Natural killer cell treated with Interleukin-12 subunit alpha and Interleukin-12 subunit beta and Interleukin-15 and Interleukin-18, amount 100 ng/mL, for 72 hours (primary cell): ENCODE data around the gene GPSM1. TPM values are rescaled to one million over a fixed set of nuclear protein-coding genes. Genes with fewer than 3 reads are reported as not detected.

Source experiments
- ATAC-seq, 2 donors: fragments of 150-1000 bp; cut with Tn5 transposase in 1 of 2; sonication (Bioruptor Pico), chemical (Tn5 transposase) in 1 of 2; 2 replicates each; pipeline ENCODE4 v1.10.0; 2021
- DNase-seq: peaks from one replicate; pipeline ENCODE4 v3.0.0; 2022; ENCODE audit warnings: low spot score
- H3K27ac Mint-ChIP-seq, 2 donors: 1 replicate in 1 of 2; 2 replicates in 1 of 2; pipeline ENCODE4 v1.8.0; 2022; ENCODE audit warnings: mixed read lengths in 2 of 2, mild to moderate bottlenecking in 1 of 2, moderate library complexity in 1 of 2
- H3K27me3 Mint-ChIP-seq, 2 donors: 1 replicate in 1 of 2; 2 replicates in 1 of 2; pipeline ENCODE4 v1.8.0; 2022; ENCODE audit warnings: mixed read lengths in 2 of 2
- H3K36me3 Mint-ChIP-seq: one replicate; pipeline ENCODE4 v1.8.0; 2022; ENCODE audit warnings: mixed read lengths
- H3K4me1 Mint-ChIP-seq, 2 donors: 1 replicate in 1 of 2; 2 replicates in 1 of 2; pipeline ENCODE4 v1.8.0; 2022; ENCODE audit warnings: low read depth in 2 of 2, mixed read lengths in 2 of 2, mild to moderate bottlenecking in 1 of 2
- H3K4me3 Mint-ChIP-seq: one replicate; pipeline ENCODE4 v1.8.0; 2022; ENCODE audit warnings: mixed read lengths
- H3K9me3 Mint-ChIP-seq: 2 replicates; pipeline ENCODE4 v1.8.0; 2022; ENCODE audit warnings: mixed read lengths
- total RNA-seq, 2 donors: library from RNA; stranded (reverse); gene quantifications; one replicate each; pipeline ENCODE4 v1.2.3, GENCODE V29; 2022

The GPSM1 gene
- total RNA-seq, 2 donors from 2014 or later = 1.7 to 2.3 TPM

GRCh38 chr9:136295542-136296433 lies 31.6 kb upstream of the GPSM1 start:
- no peak overlapping the region for H3K27ac Mint-ChIP-seq
- DNase-seq (no peak), ATAC-seq (no peak)
- no peaks in the 10 kb centered on the region for H3K9me3 Mint-ChIP-seq
- H3K4me1 Mint-ChIP-seq = no peaks in the 10 kb centered on the region
- no peaks in the 10 kb centered on the region for H3K36me3 Mint-ChIP-seq
- H3K27me3 Mint-ChIP-seq = no peaks in the 10 kb centered on the region
- H3K4me3 Mint-ChIP-seq = no peak overlapping the region

- no peak overlapping the region for H3K27ac Mint-ChIP-seq
- DNase-seq = no peak
- no peaks in the 10 kb centered on the region for H3K27me3 Mint-ChIP-seq
- no peaks in the 10 kb centered on the region for H3K36me3 Mint-ChIP-seq
- no peaks in the 10 kb centered on the region for H3K9me3 Mint-ChIP-seq
- H3K4me3 Mint-ChIP-seq = no peak overlapping the region
- no peaks in the 10 kb centered on the region for H3K4me1 Mint-ChIP-seq
- no peak for ATAC-seq
Observed at GRCh38 chr9:136296434-136297015, 30.8 kb upstream of the GPSM1 start.

- Mint-ChIP-seq H3K9me3 (no peaks in the 10 kb centered on the region), H3K4me1 (no peaks in the 10 kb centered on the region), H3K27me3 (no peaks in the 10 kb centered on the region), H3K27ac (no peak overlapping the region), H3K36me3 (no peaks in the 10 kb centered on the region), H3K4me3 (no peak overlapping the region)
- ATAC-seq (no peak), DNase-seq (no peak)
Observed at GRCh38 chr9:136297016-136297691, 30.2 kb upstream of the GPSM1 start.

GRCh38 chr9:136297766-136298735 lies 29.3 kb upstream of the GPSM1 start:
- DNase-seq (no peak), ATAC-seq (no peak)
- no peaks in the 10 kb centered on the region for H3K27me3 Mint-ChIP-seq
- H3K4me1 Mint-ChIP-seq = no peaks in the 10 kb centered on the region
- H3K27ac Mint-ChIP-seq = no peak overlapping the region
- H3K9me3 Mint-ChIP-seq = no peaks in the 10 kb centered on the region
- H3K36me3 Mint-ChIP-seq = no peaks in the 10 kb centered on the region
- no peak overlapping the region for H3K4me3 Mint-ChIP-seq

- DNase-seq (no peak), ATAC-seq (no peak)
- Mint-ChIP-seq H3K36me3 (no peaks in the 10 kb centered on the region), H3K4me3 (no peak overlapping the region), H3K9me3 (no peaks in the 10 kb centered on the region), H3K27ac (no peak overlapping the region), H3K4me1 (no peaks in the 10 kb centered on the region), H3K27me3 (no peaks in the 10 kb centered on the region)
Observed at GRCh38 chr9:136299116-136299515, 28.2 kb upstream of the GPSM1 start.

GRCh38 chr9:136299541-136299940 lies 27.8 kb upstream of the GPSM1 start:
- Mint-ChIP-seq H3K4me1 (no peaks in the 10 kb centered on the region), H3K36me3 (no peaks in the 10 kb centered on the region), H3K27me3 (no peaks in the 10 kb centered on the region), H3K9me3 (no peaks in the 10 kb centered on the region), H3K27ac (no peak overlapping the region), H3K4me3 (no peak overlapping the region)
- DNase-seq = no peak
- no peak for ATAC-seq

GRCh38 chr9:136300016-136300545 lies 27.3 kb upstream of the GPSM1 start:
- Mint-ChIP-seq H3K4me1 (no peaks in the 10 kb centered on the region), H3K4me3 (no peak overlapping the region), H3K9me3 (no peaks in the 10 kb centered on the region), H3K27me3 (no peaks in the 10 kb centered on the region), H3K27ac (no peak overlapping the region), H3K36me3 (no peaks in the 10 kb centered on the region)
- ATAC-seq (no peak), DNase-seq (no peak)

- Mint-ChIP-seq H3K4me1 (no peaks in the 10 kb centered on the region), H3K36me3 (no peaks in the 10 kb centered on the region), H3K4me3 (no peak overlapping the region), H3K27ac (no peak overlapping the region), H3K9me3 (no peaks in the 10 kb centered on the region), H3K27me3 (no peaks in the 10 kb centered on the region)
- ATAC-seq (no peak), DNase-seq (no peak)
Observed at GRCh38 chr9:136300866-136301265, 26.5 kb upstream of the GPSM1 start.

- Mint-ChIP-seq H3K27me3 (no peaks in the 10 kb centered on the region), H3K36me3 (no peaks in the 10 kb centered on the region), H3K27ac (no peak overlapping the region), H3K4me3 (no peak overlapping the region), H3K9me3 (no peaks in the 10 kb centered on the region), H3K4me1 (no peaks in the 10 kb centered on the region)
- no peak for ATAC-seq
- no peak for DNase-seq
Observed at GRCh38 chr9:136302527-136302926, 24.8 kb upstream of the GPSM1 start.

- no peak overlapping the region for H3K27ac Mint-ChIP-seq
- no peak overlapping the region for H3K4me3 Mint-ChIP-seq
- H3K36me3 Mint-ChIP-seq = no peaks in the 10 kb centered on the region
- H3K27me3 Mint-ChIP-seq = no peaks in the 10 kb centered on the region
- ATAC-seq (no peak), DNase-seq (no peak)
- no peaks in the 10 kb centered on the region for H3K4me1 Mint-ChIP-seq
- no peaks in the 10 kb centered on the region for H3K9me3 Mint-ChIP-seq
Observed at GRCh38 chr9:136303066-136303824, 24.1 kb upstream of the GPSM1 start.

- DNase-seq (no peak), ATAC-seq (no peak)
- Mint-ChIP-seq H3K4me3 (no peak within 1 kb of the TSS), H3K36me3 (no peaks in the 10 kb centered on the region), H3K27me3 (no peaks in the 10 kb centered on the region), H3K9me3 (no peaks in the 10 kb centered on the region), H3K4me1 (no peaks in the 10 kb centered on the region), H3K27ac (no peak within 1 kb of the TSS)
Observed at GRCh38 chr9:136303825-136304416, 23.4 kb upstream of the GPSM1 start, which contains the start of gene CCDC187. Gene CCDC187, minus strand, starts transcription at chr9:136304094. Its CDS starts 264 bp downstream, at chr9:136303830.

- no peaks in the 10 kb centered on the region for H3K36me3 Mint-ChIP-seq
- H3K4me3 Mint-ChIP-seq = no peak overlapping the region
- no peak overlapping the region for H3K27ac Mint-ChIP-seq
- H3K9me3 Mint-ChIP-seq = no peaks in the 10 kb centered on the region
- ATAC-seq (no peak), DNase-seq (no peak)
- H3K27me3 Mint-ChIP-seq = no peaks in the 10 kb centered on the region
- no peaks in the 10 kb centered on the region for H3K4me1 Mint-ChIP-seq
Observed at GRCh38 chr9:136304456-136304855, 22.9 kb upstream of the GPSM1 start.
